Measurements from ENCODE around the gene IL11RA. TPM values are rescaled to one million over a fixed set of nuclear protein-coding genes. Genes with fewer than 3 reads are reported as not detected.

The IL11RA gene
- total and polyA plus RNA-seq, 2 donors (not counting 3 experiments of a cell fraction or from before 2014, with no cell fraction given): 15.3 to 18.6 TPM

DNA sequence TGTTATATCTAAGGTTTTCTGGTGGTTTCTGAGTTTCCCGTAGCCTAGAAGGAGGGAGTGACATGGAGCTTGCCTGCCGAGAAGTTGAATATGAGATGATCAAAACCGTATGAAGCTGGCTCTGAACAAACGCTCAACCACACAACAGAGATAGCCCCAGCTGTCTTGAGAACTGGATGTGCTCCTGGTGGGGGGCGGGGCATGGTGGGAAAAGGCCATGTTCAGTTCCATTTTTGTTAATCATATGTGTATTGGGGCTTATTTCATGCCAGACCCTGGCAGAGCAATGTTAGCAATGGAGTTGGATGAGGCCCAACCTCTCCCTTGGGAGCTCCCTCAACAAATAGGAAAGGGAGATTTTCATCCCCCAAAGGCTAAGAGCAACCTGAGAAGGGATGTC, 34.2 kb downstream of the IL11RA start:
- intact Hi-C loops (cut with micrococcal nuclease): no loop called here
- H3K4me2 ChIP-seq (ENCODE audit: insufficient read depth, low read length): no peak overlapping the region
- POLR2A ChIA-PET: no interaction called here

More for the DNA sequence above, 34.2 kb downstream of the IL11RA start:
- H3K27ac ChIP-seq (ENCODE audit: insufficient read depth, low read depth, low read length): no peak overlapping the region
- no peak overlapping the region for H3K4me3 ChIP-seq (replicated peaks in 1 of 3; ENCODE audit: insufficient read depth in 1 of 3, low read depth in 1 of 3, low read length in 3 of 3)
- no peaks in the 10 kb centered on the region for H3K79me2 ChIP-seq (ENCODE audit: control insufficient read depth, insufficient read depth, low read length)
- FAIRE-seq: no peak
- DNase-seq (ENCODE audit: low read depth, low spot score): no peak
- no peaks in the 10 kb centered on the region for H3K9me3 ChIP-seq (replicated peaks; ENCODE audit: control insufficient read depth, insufficient read depth, low read length)
- TF ChIP-seq POLR2AphosphoS5 (IDR thresholded peaks at IDR 0.05; ENCODE audit: insufficient read depth, low read depth, low read length): no peak
- TF ChIP-seq EZH2 (IDR thresholded peaks at IDR 0.05; ENCODE audit: borderline replicate concordance, low read depth, low read length, severe bottlenecking): no peak
- TF ChIP-seq MYC (IDR thresholded peaks at IDR 0.05; ENCODE audit: low read depth, low read length): no peak
- TF ChIP-seq POLR2A (IDR thresholded peaks at IDR 0.05; ENCODE audit: low read depth, low read length): no peak
- TF ChIP-seq GATA2 (IDR thresholded peaks at IDR 0.05; ENCODE audit: insufficient read depth, insufficient read length, low read depth, low read length): no peak
- no peak for TF ChIP-seq JUN (IDR thresholded peaks at IDR 0.05; ENCODE audit: borderline replicate concordance, insufficient read depth, insufficient read length, low read depth)
- no peak for TF ChIP-seq CTCF (IDR thresholded peaks at IDR 0.05; ENCODE audit: extremely low read depth in 1 of 2, insufficient read depth in 1 of 2, low read depth in 1 of 2, low read length in 2 of 2)
- no peak for TF ChIP-seq MAX (IDR thresholded peaks at IDR 0.05; ENCODE audit: insufficient read depth, insufficient read length)
- TF ChIP-seq FOS (IDR thresholded peaks at IDR 0.05; ENCODE audit: borderline replicate concordance, insufficient read depth, low read length): no peak
- no TSS peak for BruUV-seq (replicated peaks)
- H3K36me3 ChIP-seq (ENCODE audit: control insufficient read depth in 2 of 2, extremely low read depth in 1 of 2, insufficient read depth in 2 of 2, low read length in 2 of 2): no peaks in the 10 kb centered on the region
- H3K9ac ChIP-seq (replicated peaks; ENCODE audit: extremely low read depth, insufficient read depth, low read length): no peak overlapping the region
- dilution Hi-C loops (cut with MboI; ENCODE audit: extremely low pct_ligation_motif_present, low sequenced_read_pairs): no loop called here
- H3K4me1 ChIP-seq (ENCODE audit: control insufficient read depth, extremely low read depth, insufficient read depth, low read length): no peaks in the 10 kb centered on the region
- no peak overlapping the region for H2AFZ ChIP-seq (ENCODE audit: low read depth, low read length)
- H3K27me3 ChIP-seq (ENCODE audit: control insufficient read depth in 2 of 2, insufficient read depth in 2 of 2, low read length in 2 of 2): peaks cover 4 to 7% of the 10 kb centered on the region in 2 experiments
- no peaks in the 10 kb centered on the region for H3K9me1 ChIP-seq (replicated peaks; ENCODE audit: control insufficient read depth, extremely low read depth, insufficient read depth, low read length)
- no peaks in the 10 kb centered on the region for H4K20me1 ChIP-seq (replicated peaks; ENCODE audit: control insufficient read depth, extremely low read depth, insufficient read depth, low read length)
- CTCF ChIA-PET: interaction anchor here (1.8 to 3.5 kb wide), 2 partner anchors 15 to 16 kb away, joined by 7 to 17 read pairs; no protein-coding TSS in a partner anchor
